Mononuclear cell (primary cell): ENCODE results near the gene CNTN1. TPM values are rescaled to one million over a fixed set of nuclear protein-coding genes. Genes with fewer than 3 reads are reported as not detected.

ENCODE experiments used
- H3K27me3 ChIP-seq: 2 replicates; pipeline ENCODE4 v1.6.0; 2011; ENCODE audit warnings: low read length, control low read depth; ENCODE audit not compliant: insufficient read depth
- H3K4me1 ChIP-seq: 2 replicates; pipeline ENCODE4 v1.5.1; 2011; ENCODE audit warnings: mild to moderate bottlenecking, low read length, control low read depth; ENCODE audit not compliant: insufficient read depth
- H3K4me3 ChIP-seq: 2 replicates; pipeline ENCODE4 v1.5.1; 2011; ENCODE audit warnings: mild to moderate bottlenecking, low read length, moderate library complexity
- H3K9me3 ChIP-seq: 2 replicates; pipeline ENCODE4 v1.5.1; 2011; ENCODE audit warnings: low read depth, mild to moderate bottlenecking, control low read depth, low read length
- total RNA-seq: library from RNA; depleted of rRNA; stranded (reverse); fragments of >200 nt; gene quantifications from one replicate; pipeline ENCODE4 v1.2.3, GENCODE V29; 2012

Gene CNTN1
- total RNA-seq: not detected

DNA sequence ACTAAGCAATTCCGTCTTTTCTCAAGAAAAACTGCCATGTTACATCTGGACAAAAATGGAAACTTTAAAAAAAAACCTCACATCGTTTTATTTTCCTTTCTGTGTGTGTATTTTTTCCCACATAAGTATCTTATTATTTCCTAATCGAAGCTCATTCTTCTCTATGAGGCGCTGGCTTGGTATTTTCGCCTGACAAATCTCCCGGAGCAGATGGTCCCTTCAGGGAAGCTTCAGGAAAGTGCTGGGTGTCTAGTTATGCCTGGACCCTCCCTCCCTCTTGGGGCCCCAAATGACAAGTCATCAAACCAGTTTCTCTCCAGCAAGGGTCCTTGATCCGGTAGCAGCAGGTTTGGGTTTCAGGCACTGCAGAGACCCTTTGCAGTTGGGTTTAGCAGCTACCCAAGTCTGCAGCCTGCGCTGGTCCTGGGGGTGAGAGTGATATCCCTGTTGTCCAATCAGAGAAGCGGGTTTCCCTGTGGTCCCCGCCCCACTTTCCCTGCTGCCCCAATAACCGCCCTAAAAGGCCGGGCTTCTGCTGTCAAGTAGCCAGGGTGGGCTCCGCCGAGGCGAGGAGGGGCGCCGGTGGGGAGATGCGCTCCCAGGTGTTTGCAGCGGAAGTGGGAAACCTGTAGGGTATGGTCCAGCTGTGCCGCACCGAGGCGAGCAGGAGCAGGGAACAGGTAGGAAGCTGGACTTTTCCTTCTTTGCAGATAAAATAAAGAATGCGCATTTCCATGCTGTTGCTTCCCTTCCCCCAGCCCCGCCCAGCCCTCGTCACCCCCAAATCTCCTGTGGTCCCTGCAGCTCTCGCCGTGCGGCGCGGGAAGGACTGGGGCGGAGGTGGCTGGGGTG lies at the start of gene CNTN1:
TSS of gene CNTN1 (plus strand) at position 527 of the 852 bp plus-strand sequence.
- Histone ChIP-seq H3K4me1 (no peaks in the 10 kb centered on the region), H3K27me3 (peaks cover 40% of the 10 kb centered on the region), H3K9me3 (no peaks in the 10 kb centered on the region), H3K4me3 (no peak within 1 kb of the TSS)

- Histone ChIP-seq H3K27me3 (no peaks in the 10 kb centered on the region), H3K9me3 (no peaks in the 10 kb centered on the region), H3K4me1 (no peaks in the 10 kb centered on the region), H3K4me3 (no peak overlapping the region)
Measured at GRCh38 chr12:40643506-40643905, 48.7 kb upstream of the CNTN1 start.

DNA sequence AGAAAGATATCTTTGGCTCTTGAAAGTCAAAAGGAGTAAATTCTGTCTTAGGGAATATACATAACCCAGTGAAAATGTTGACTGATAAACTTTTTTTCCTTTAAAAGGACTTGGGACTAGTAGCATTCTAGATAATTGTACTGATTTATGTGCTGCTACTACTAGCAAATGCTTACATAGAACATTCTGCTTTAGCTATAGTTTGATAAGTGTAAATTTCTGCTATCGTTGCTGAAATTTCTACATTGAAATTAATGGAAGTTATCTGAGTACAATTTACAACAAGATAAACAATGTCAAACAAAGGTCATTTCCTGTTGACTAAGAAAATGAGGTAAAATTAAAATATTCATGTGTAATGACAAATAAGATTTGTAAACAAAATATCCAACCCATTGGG lies 48.3 kb upstream of the CNTN1 start:
- Histone ChIP-seq H3K27me3 (no peaks in the 10 kb centered on the region), H3K9me3 (no peaks in the 10 kb centered on the region)

GRCh38 chr12:40644708-40645107 lies 47.5 kb upstream of the CNTN1 start:
- H3K4me3 ChIP-seq: no peak overlapping the region
- H3K4me1 ChIP-seq: no peaks in the 10 kb centered on the region
- no peaks in the 10 kb centered on the region for H3K27me3 ChIP-seq
- no peaks in the 10 kb centered on the region for H3K9me3 ChIP-seq

More for the DNA sequence above, 48.3 kb upstream of the CNTN1 start:
- Histone ChIP-seq H3K4me1 (no peaks in the 10 kb centered on the region), H3K4me3 (no peak overlapping the region)

GRCh38 chr12:40645361-40645760 lies 46.9 kb upstream of the CNTN1 start:
- Histone ChIP-seq H3K4me3 (no peak overlapping the region), H3K9me3 (no peaks in the 10 kb centered on the region), H3K4me1 (no peaks in the 10 kb centered on the region), H3K27me3 (no peaks in the 10 kb centered on the region)

GRCh38 chr12:40646456-40646855 lies 45.8 kb upstream of the CNTN1 start:
- Histone ChIP-seq H3K4me3 (no peak overlapping the region), H3K4me1 (no peaks in the 10 kb centered on the region), H3K9me3 (no peaks in the 10 kb centered on the region), H3K27me3 (no peaks in the 10 kb centered on the region)

DNA sequence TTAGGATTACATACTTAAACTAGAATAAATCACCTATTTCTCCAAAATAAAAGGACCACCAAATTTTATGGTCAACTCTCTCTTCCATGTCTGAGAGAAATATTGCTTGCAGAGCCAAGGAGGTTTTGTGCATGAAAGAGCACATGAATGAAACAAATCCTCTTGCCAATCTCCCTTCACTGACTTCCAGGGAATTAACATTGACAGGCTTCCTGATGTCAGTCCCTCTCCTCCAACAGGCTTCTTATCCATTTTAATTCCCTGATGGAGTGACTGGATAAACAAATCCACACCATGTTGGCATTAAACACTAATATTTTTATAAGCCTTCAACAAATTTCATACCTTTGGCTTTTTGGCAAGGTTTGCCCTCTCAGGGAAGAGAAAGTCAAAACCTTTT lies 45.3 kb upstream of the CNTN1 start:
- Histone ChIP-seq H3K9me3 (no peaks in the 10 kb centered on the region), H3K4me3 (no peak overlapping the region), H3K4me1 (no peaks in the 10 kb centered on the region)

GRCh38 chr12:40647651-40648050 lies 44.6 kb upstream of the CNTN1 start:
- Histone ChIP-seq H3K9me3 (no peaks in the 10 kb centered on the region), H3K27me3 (no peaks in the 10 kb centered on the region), H3K4me3 (no peak overlapping the region), H3K4me1 (no peaks in the 10 kb centered on the region)

More for the DNA sequence above, 45.3 kb upstream of the CNTN1 start:
- no peaks in the 10 kb centered on the region for H3K27me3 ChIP-seq

DNA sequence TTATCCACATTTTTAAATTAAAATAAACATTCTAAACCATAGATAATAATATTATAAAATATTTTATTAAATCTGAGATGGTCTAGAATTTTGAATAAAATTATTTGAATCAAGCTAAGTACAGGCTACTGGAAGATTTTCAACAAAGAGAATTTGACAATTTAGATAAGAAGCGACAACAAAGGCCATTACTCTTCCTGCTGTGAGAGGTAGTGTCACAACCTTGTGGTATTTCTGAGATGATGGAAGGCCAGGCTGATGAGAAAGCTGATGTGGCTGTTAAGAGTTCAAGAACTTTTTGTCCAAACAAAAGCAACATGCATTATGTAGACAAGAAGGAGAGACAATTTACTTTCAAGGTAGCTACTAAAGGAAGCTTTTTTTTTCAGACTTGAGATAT lies 43.7 kb upstream of the CNTN1 start:
- Histone ChIP-seq H3K9me3 (no peaks in the 10 kb centered on the region), H3K4me1 (no peaks in the 10 kb centered on the region), H3K27me3 (no peaks in the 10 kb centered on the region), H3K4me3 (no peak overlapping the region)

GRCh38 chr12:40650038-40650704 lies 42.1 kb upstream of the CNTN1 start:
- no peaks in the 10 kb centered on the region for H3K27me3 ChIP-seq
- no peaks in the 10 kb centered on the region for H3K9me3 ChIP-seq
- H3K4me1 ChIP-seq: no peaks in the 10 kb centered on the region
- no peak overlapping the region for H3K4me3 ChIP-seq

GRCh38 chr12:40655451-40655850 lies 36.8 kb upstream of the CNTN1 start:
- H3K27me3 ChIP-seq: no peaks in the 10 kb centered on the region
- no peaks in the 10 kb centered on the region for H3K9me3 ChIP-seq
- no peak overlapping the region for H3K4me3 ChIP-seq
- no peaks in the 10 kb centered on the region for H3K4me1 ChIP-seq

DNA sequence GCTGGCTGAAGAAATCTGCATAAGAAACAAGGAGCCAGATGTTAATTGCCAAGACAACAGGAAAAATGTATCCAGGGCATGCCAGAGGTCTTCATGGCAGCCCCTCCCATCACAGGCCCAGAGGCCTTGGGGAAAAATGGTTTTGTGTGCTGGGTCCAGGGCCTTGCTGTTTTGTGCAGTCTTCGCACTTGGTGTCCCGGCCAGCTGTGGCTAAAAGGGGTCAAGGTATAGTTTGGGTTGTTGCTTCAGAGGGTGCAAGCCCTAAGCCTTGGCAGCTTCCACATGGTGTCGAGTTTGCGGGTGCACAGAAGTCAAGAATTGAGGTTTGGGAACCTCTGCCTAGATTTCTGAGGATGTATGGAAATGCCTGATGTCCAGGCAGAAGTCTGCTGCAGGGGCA lies 29.9 kb upstream of the CNTN1 start:
- Histone ChIP-seq H3K9me3 (no peaks in the 10 kb centered on the region), H3K4me1 (no peaks in the 10 kb centered on the region), H3K27me3 (no peaks in the 10 kb centered on the region), H3K4me3 (no peak overlapping the region)

GRCh38 chr12:40663781-40664180 lies 28.5 kb upstream of the CNTN1 start:
- H3K4me3 ChIP-seq: no peak overlapping the region
- no peaks in the 10 kb centered on the region for H3K9me3 ChIP-seq
- H3K27me3 ChIP-seq: no peaks in the 10 kb centered on the region
- H3K4me1 ChIP-seq: no peaks in the 10 kb centered on the region

DNA sequence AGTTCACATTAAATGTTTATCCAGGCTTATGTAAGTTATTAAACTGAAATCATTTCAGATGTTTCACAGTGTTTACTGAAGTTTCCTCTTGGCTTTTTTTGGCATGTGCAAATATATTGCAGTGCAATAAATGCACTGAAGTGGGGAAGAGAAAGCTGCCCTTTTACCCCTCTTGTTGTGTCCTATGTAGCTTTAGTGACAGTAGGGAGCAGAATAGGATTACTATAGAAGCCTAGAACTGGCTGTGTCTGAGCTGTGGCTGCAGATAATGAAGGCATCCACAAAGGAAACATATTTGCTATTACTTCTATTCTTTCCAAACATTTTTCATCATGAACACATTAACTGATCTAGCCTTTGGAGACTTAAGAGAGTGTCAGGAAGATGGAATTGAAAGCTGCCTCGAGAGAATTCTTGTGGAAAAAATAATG lies 24.1 kb upstream of the CNTN1 start:
- no peaks in the 10 kb centered on the region for H3K9me3 ChIP-seq
- H3K4me1 ChIP-seq: no peaks in the 10 kb centered on the region
- no peaks in the 10 kb centered on the region for H3K27me3 ChIP-seq
- no peak overlapping the region for H3K4me3 ChIP-seq

- H3K27me3 ChIP-seq: no peaks in the 10 kb centered on the region
- H3K4me1 ChIP-seq: no peaks in the 10 kb centered on the region
- no peaks in the 10 kb centered on the region for H3K9me3 ChIP-seq
- no peak overlapping the region for H3K4me3 ChIP-seq
Measured at GRCh38 chr12:40672741-40673271, 19.4 kb upstream of the CNTN1 start.
